Measurements from ENCODE around the gene MYO7A. TPM values are rescaled to one million over a fixed set of nuclear protein-coding genes. Genes with fewer than 3 reads are reported as not detected.

The MYO7A gene
- total and polyA plus RNA-seq, 2 of the 8 experiments (the other 6 are each of a cell fraction or from before 2014, with no cell fraction given) = 1.5 to 1.9 TPM

GRCh38 chr11:77111277-77111676, 16.8 kb upstream of the MYO7A start:
- H4K5ac ChIP-seq (ENCODE audit: insufficient read length, low read depth, low read length) = no peak overlapping the region
- ChIA-PET POLR2A (ENCODE audit: partially characterized antibody) (no interaction called here), CTCF (ENCODE audit: partially characterized antibody) (interaction anchor here (1.0 to 19.1 kb wide), 9 partner anchors 7 to 312 kb away, joined by 4 to 297 read pairs (median 10); partner anchors contain the start of genes MYO7A and OMP)
- H2BK12ac ChIP-seq (ENCODE audit: low read depth, low read length) = no peak overlapping the region
- no peaks in the 10 kb centered on the region for H3K27me3 ChIP-seq (replicated peaks in 1 of 4; ENCODE audit: control insufficient read depth in 3 of 4, extremely low read depth in 1 of 4, insufficient read depth in 3 of 4, low read length in 3 of 4)
- no peak overlapping the region for H4K8ac ChIP-seq (ENCODE audit: extremely low read depth, insufficient read depth, low read length)
- WGBS, 2 experiments (ENCODE audit: extremely low coverage in 1 of 2, insufficient coverage in 1 of 2, insufficient read length in 1 of 2, insufficient replicate concordance in 2 of 2, low coverage in 1 of 2, low lambda C conversion rate in 2 of 2, missing lambda C conversion rate in 1 of 2) = 86% methylated on average over 3 of the region's 3 CpGs; no CpG with 5 or more reads in 1 of the 2 experiments
- H3K36me3 ChIP-seq (ENCODE audit: control insufficient read depth in 2 of 4, insufficient read depth in 4 of 4, low read length in 3 of 4) = no peaks in the 10 kb centered on the region
- H4K91ac ChIP-seq (replicated peaks; ENCODE audit: insufficient read length, low read length) = no peak overlapping the region
- no peaks in the 10 kb centered on the region for H3K79me1 ChIP-seq (ENCODE audit: low read depth, low read length)
- H3K23me2 ChIP-seq (ENCODE audit: low read depth, low read length) = no peaks in the 10 kb centered on the region
- H4K20me1 ChIP-seq (replicated peaks in 1 of 2; ENCODE audit: control insufficient read depth in 1 of 2, insufficient read depth in 2 of 2, low read length in 2 of 2) = no peaks in the 10 kb centered on the region
- H3K9ac ChIP-seq (replicated peaks in 1 of 4; ENCODE audit: extremely low read depth in 1 of 4, low read depth in 3 of 4, low read length in 3 of 4) = no peak overlapping the region; a peak in 1 of 7 replicates
- no peak overlapping the region for H2AFZ ChIP-seq (ENCODE audit: low read length)
- H2BK20ac ChIP-seq (ENCODE audit: low read length) = no peak overlapping the region
- H3K9me3 ChIP-seq (ENCODE audit: insufficient read depth in 2 of 2, low read depth in 1 of 2, low read length in 1 of 2) = no peaks in the 10 kb centered on the region
- H3K79me2 ChIP-seq (ENCODE audit: control insufficient read depth in 1 of 2, insufficient read depth in 2 of 2, low read length in 2 of 2) = no peaks in the 10 kb centered on the region
- no peak overlapping the region for H3K14ac ChIP-seq (ENCODE audit: insufficient read length)
- no peak overlapping the region for H3K23ac ChIP-seq (ENCODE audit: insufficient read length)
- H2BK5ac ChIP-seq (ENCODE audit: low read depth, low read length) = no peak overlapping the region
- H3K4me2 ChIP-seq (ENCODE audit: insufficient read depth in 1 of 2, low read depth in 2 of 2, low read length in 2 of 2) = no peak overlapping the region
- H3K27ac ChIP-seq (ENCODE audit: low read depth, low read length) = no peak overlapping the region
- DNase-seq (ENCODE audit: low read depth in 1 of 2, low spot score in 2 of 2) (no peak), FAIRE-seq (no peak)
- no peak overlapping the region for H2BK120ac ChIP-seq (replicated peaks; ENCODE audit: low read depth, low read length)
- no peak overlapping the region for H3K18ac ChIP-seq (ENCODE audit: extremely low read depth, low read length)
- H3K4me3 ChIP-seq (ENCODE audit: extremely low read depth in 1 of 4, insufficient read depth in 2 of 4, low read depth in 3 of 4, low read length in 4 of 4) = no peak overlapping the region
- H2AK5ac ChIP-seq (ENCODE audit: low read depth, low read length) = no peak overlapping the region
- H3K4me1 ChIP-seq (replicated peaks in 1 of 4; ENCODE audit: control insufficient read depth in 3 of 4, insufficient read depth in 4 of 4, low read length in 3 of 4) = peaks cover 0 to 3% (median 1%) of the 10 kb centered on the region in 4 experiments; a peak in 3 of 7 replicates
- no peak overlapping the region for H3K4ac ChIP-seq (replicated peaks; ENCODE audit: insufficient read length, low read depth, low read length)
- no peak overlapping the region for H2BK15ac ChIP-seq (ENCODE audit: low read length)
- no peak overlapping the region for H3K56ac ChIP-seq (replicated peaks; ENCODE audit: insufficient read length, low read depth, low read length)
- no peak for TF ChIP-seq CTCF (IDR thresholded peaks at IDR 0.05; ENCODE audit: control extremely low read depth in 1 of 3, insufficient read depth in 1 of 3, low read depth in 1 of 3, low read length in 3 of 3)
- no peak for TF ChIP-seq TCF12 (IDR thresholded peaks at IDR 0.05; ENCODE audit: low read depth, low read length)
- TF ChIP-seq RXRA (IDR thresholded peaks at IDR 0.05; ENCODE audit: insufficient read depth, low read depth, low read length) = no peak
